ENCODE data around the gene P2RX1. TPM values are rescaled to one million over a fixed set of nuclear protein-coding genes. Genes with fewer than 3 reads are reported as not detected.

Gene P2RX1
- polyA plus RNA-seq, 1 experiment: 0.05 TPM

GRCh38 chr17:3955673-3955988 is 39.4 kb upstream of the P2RX1 start:
- DNase-seq (ENCODE audit: low read depth, low spot score): no peak
- Histone ChIP-seq H3K27me3 (ENCODE audit: control insufficient read depth, insufficient read depth, low read length) (no peaks in the 10 kb centered on the region), H3K27ac (ENCODE audit: low read depth, low read length) (no peak overlapping the region), H3K9me3 (ENCODE audit: control insufficient read depth, insufficient read depth, low read length) (no peaks in the 10 kb centered on the region; the same call in 1 of the 2 replicates), H3K4me3 (ENCODE audit: low read depth, low read length) (no peak overlapping the region)
- TF ChIP-seq CTCF (IDR thresholded peaks at IDR 0.05; ENCODE audit: low read depth, low read length): no peak
- ChIA-PET POLR2A (no interaction called here), CTCF (no interaction called here)

GRCh38 chr17:3954976-3955672 is 38.9 kb upstream of the P2RX1 start:
- CTCF ChIA-PET: no interaction called here
- DNase-seq (ENCODE audit: low read depth, low spot score): no peak
- POLR2A ChIA-PET: no interaction called here
- no peak overlapping the region for H3K27ac ChIP-seq (ENCODE audit: low read depth, low read length)
- H3K9me3 ChIP-seq (ENCODE audit: control insufficient read depth, insufficient read depth, low read length): no peaks in the 10 kb centered on the region; the same call in 1 of the 2 replicates
- no peak for TF ChIP-seq CTCF (IDR thresholded peaks at IDR 0.05; ENCODE audit: low read depth, low read length)
- H3K4me3 ChIP-seq (ENCODE audit: low read depth, low read length): no peak overlapping the region
- no peaks in the 10 kb centered on the region for H3K27me3 ChIP-seq (ENCODE audit: control insufficient read depth, insufficient read depth, low read length)

GRCh38 chr17:3954086-3954485 is 37.8 kb upstream of the P2RX1 start:
- no peak overlapping the region for H3K4me3 ChIP-seq (ENCODE audit: low read depth, low read length)
- no peak for DNase-seq (ENCODE audit: low read depth, low spot score)
- H3K27me3 ChIP-seq (ENCODE audit: control insufficient read depth, insufficient read depth, low read length): no peaks in the 10 kb centered on the region
- TF ChIP-seq CTCF (IDR thresholded peaks at IDR 0.05; ENCODE audit: low read depth, low read length): no peak
- ChIA-PET POLR2A (no interaction called here), CTCF (no interaction called here)
- no peaks in the 10 kb centered on the region; the same call in 1 of the 2 replicates for H3K9me3 ChIP-seq (ENCODE audit: control insufficient read depth, insufficient read depth, low read length)
- H3K27ac ChIP-seq (ENCODE audit: low read depth, low read length): no peak overlapping the region

GRCh38 chr17:3953542-3953941 is 37.3 kb upstream of the P2RX1 start:
- no peak for TF ChIP-seq CTCF (IDR thresholded peaks at IDR 0.05; ENCODE audit: low read depth, low read length)
- POLR2A ChIA-PET: no interaction called here

GRCh38 chr17:3952186-3952585 is 35.9 kb upstream of the P2RX1 start:
- no peak for TF ChIP-seq CTCF (IDR thresholded peaks at IDR 0.05; ENCODE audit: low read depth, low read length)
- ChIA-PET CTCF (interaction anchor here (1.2 kb wide), 1 partner anchor 38 kb away, joined by 3 read pairs; no protein-coding TSS in a partner anchor), POLR2A (no interaction called here)
- DNase-seq (ENCODE audit: low read depth, low spot score): no peak
- Histone ChIP-seq H3K4me3 (ENCODE audit: low read depth, low read length) (no peak overlapping the region), H3K27me3 (ENCODE audit: control insufficient read depth, insufficient read depth, low read length) (no peaks in the 10 kb centered on the region), H3K9me3 (ENCODE audit: control insufficient read depth, insufficient read depth, low read length) (no peaks in the 10 kb centered on the region; the same call in 1 of the 2 replicates), H3K27ac (ENCODE audit: low read depth, low read length) (no peak overlapping the region)

More at GRCh38 chr17:3953542-3953941, 37.3 kb upstream of the P2RX1 start:
- CTCF ChIA-PET: no interaction called here
- H3K9me3 ChIP-seq (ENCODE audit: control insufficient read depth, insufficient read depth, low read length): no peaks in the 10 kb centered on the region; the same call in 1 of the 2 replicates
- H3K27ac ChIP-seq (ENCODE audit: low read depth, low read length): no peak overlapping the region
- H3K27me3 ChIP-seq (ENCODE audit: control insufficient read depth, insufficient read depth, low read length): no peaks in the 10 kb centered on the region
- no peak for DNase-seq (ENCODE audit: low read depth, low spot score)
- H3K4me3 ChIP-seq (ENCODE audit: low read depth, low read length): no peak overlapping the region

Data from AG04450 (cell line).